A375 (cell line): ENCODE results near the gene TRA2A. TPM values are rescaled to one million over a fixed set of nuclear protein-coding genes. Genes with fewer than 3 reads are reported as not detected.

ENCODE experiments used
- small RNA-seq: library from RNA; depleted of rRNA; stranded (forward); fragments of <200 nt; gene quantifications from one replicate; pipeline ENCODE3, GENCODE V24; 2014
- total RNA-seq: library from RNA; depleted of rRNA; stranded (reverse); fragments of >200 nt; shearing (Covaris generic); gene quantifications from 2 replicates; pipeline ENCODE4 v1.2.3, GENCODE V29; 2014; rRNA removed

TRA2A gene
- total RNA-seq, result 22.4 and 25.3 TPM in 2 replicates

DNA sequence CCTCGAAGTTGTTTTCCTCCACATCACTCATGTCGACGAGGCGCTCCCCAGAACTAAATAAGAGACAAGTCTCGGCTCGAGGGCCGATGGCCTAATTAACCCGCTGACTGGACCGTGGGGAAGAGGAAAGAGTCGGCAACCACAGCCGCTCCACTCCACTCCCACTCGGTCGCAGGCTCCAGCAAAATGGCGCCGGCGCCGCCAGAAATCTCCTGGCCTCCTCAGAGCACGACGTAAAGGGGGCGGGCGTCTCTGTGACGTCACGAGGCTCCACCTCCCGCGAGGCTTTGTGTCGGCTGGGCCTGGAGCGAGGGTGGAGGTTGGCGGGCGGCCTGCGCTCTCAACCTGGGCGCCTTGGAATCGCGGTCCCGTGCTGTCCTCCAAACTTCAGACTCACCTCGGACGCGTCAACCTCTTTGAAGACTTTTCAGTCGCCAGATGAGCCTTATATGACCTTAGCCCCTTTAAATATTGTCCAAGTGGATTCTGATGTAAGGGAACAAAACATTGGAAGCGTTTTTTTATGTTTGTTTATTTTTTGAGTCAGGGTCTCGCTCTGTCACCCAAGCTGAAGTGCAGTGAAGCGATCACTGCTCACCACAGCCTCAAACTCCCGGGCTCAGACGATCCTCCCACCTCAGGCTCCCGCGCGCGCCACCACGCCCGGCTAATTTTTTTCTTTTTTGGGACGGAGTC is at the start of gene TRA2A:
TSS of gene TRA2A (minus strand) at position 188 of the 696 bp plus-strand sequence. CDS start at position 31, 157 bp downstream.

DNA sequence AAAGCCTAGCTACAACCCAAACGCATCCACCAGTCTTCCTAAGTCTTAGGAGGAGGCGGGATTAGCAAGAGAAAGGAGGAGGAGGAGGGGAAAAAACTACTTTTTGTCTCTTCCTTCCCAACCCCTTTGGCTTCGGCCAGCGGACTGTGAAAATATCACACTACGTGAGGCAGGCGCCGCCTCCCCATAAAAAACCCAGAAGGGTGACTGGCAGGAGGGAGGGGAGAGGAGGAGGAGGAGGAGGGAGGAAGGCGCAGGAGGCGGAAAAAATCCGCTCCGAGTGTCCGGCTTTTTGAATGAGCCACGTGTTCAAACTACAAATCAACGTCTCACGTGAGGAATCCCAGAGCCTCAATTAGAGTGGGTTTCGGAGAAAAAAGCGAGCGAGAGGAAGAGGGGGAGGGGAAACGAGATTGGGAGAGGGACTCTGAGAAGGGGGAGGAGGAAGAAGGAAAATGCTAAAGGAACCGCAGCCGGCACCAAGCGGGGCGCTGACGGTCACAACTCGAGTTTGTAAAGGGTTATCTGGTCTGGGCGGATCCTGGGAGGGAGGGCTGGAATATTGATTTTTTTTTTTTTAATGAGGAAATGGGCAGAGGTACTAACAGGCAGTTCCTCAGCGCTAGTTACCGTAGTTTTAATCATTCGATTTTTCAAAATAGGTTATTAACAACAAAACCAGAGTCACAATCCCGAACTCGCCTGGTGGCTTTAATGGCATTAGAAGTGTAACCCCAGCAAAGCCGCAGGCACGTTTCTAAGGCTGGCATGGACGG is 61.3 kb downstream of the TRA2A start, which contains the start of gene IGF2BP3:
TSS of gene IGF2BP3 (minus strand) at position 162 of the 776 bp plus-strand sequence. CDS start 381 bp downstream, outside the sequence.

Small RNA genes lying within 50 kb of the gene (small RNA-seq; reads per million reads assigned to genes)
- gene AC079780.1, result not detected
- gene RF00019, result not detected

Other genes with a start within 250 kb of the TRA2A start
- 193 and 194 TPM in 2 replicates for gene MALSU1, start 232.6 kb downstream of the TRA2A start, total RNA-seq
- 121 and 146 TPM in 2 replicates for gene IGF2BP3, start 61.5 kb downstream of the TRA2A start, total RNA-seq
- gene CCDC126, start 65.4 kb upstream of the TRA2A start, total RNA-seq, result 4.0 and 6.5 TPM in 2 replicates
- gene FAM221A, start 148.2 kb upstream of the TRA2A start, total RNA-seq, result 1.6 and 1.8 TPM in 2 replicates
- 0.23 and 0.29 TPM in 2 replicates for gene STK31, start 178.2 kb upstream of the TRA2A start, total RNA-seq